Measurements from ENCODE around the gene N4BP2L2.

The N4BP2L2 gene

DNA sequence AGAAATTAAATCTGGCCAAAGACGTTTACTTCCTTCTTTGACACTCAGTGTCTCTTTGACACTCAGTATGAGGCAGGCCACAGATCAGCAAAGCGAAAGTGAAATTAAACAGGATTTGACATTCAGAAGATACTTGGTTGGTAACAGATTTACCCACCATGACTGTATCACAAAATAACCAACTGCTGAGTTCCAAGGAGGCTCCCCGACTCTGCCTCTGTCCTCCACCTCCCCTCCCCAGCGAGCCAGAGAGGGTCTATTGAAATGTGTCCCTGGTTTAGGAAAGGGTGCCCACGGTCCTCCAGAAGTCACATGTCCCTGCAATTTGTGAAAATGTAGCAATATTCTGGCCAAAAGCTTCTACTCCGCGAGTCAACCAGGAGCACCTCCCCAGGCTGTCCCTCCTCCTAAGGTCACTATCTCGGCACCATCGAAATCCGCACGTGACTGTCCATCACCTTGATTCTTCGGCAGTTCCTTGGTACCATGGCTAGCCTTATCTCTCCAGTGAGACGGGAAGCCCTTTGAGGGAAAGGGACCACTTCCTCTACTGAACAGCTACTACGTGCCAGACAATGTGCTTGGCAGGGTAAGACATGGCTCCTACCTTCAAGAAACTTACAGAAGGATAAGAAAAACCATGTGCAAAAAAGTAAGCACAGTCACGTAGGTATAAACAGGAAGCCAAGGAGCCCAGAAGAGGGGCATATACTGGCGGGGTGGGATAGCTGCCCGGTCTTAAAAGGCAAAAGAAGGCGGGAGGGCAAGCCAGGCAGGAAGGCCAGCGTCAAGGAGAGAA, 112.2 kb downstream of the N4BP2L2 start:
- no peak for DNase-seq (ENCODE audit: low read depth)

DNA sequence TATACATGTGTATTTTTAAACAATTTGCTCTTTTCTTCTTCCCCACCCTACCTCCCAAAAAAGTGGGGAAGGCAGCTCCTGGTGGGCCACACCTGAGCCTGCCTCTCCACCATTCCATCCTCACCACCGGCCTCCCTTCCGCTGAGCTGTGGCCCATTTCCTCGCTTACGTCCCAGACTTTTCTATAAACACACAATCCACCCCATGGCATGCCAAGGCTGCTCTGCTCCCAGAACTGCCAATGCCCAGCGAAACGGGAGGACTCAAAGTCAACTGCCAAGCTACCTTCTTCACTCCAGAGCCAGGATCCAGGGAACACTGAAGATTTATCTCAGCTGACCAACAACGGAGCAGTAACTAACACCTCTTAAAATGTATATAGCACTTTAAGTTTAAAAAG, 113.4 kb downstream of the N4BP2L2 start:
- no peak for DNase-seq (ENCODE audit: low read depth)

DNA sequence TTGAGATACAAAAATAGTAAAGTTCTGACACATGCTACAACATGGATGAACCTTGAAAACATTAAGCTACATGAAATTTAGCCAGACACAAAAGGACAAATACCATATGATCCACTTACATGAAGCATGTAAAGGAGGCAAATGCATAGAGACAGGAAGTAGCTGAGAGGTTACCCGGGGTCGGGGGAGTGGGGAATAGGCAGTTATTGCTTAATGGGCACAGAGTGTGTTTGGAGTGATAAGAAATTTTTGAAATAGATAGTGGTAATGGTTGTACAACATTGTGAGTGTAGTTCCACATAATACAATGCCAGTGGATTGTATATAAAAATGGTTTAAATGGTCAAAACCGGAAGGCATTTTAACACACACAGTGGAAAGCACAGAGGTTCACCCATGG, 115.0 kb downstream of the N4BP2L2 start:
- DNase-seq (ENCODE audit: low read depth) = no peak

DNA sequence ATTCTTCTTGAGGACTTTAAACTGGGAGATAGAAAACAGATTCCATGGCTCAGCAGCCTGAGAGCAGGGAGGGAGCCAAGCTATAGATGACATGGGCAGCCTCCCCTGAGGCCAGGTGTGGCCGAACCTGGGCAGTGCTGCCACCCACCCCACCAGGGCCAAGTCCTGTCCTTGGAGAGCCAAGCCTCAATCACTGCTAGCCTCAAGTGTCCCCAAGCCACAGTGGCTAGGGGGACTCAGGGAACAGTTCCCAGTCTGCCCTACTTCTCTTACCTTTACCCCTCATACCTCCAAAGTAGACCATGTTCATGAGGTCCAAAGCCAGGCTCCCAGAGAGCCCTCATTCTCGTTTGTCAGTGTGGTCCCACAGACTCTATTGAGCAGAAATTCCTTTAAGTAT, 118.7 kb downstream of the N4BP2L2 start:
- no peak for DNase-seq (ENCODE audit: low read depth)

DNA sequence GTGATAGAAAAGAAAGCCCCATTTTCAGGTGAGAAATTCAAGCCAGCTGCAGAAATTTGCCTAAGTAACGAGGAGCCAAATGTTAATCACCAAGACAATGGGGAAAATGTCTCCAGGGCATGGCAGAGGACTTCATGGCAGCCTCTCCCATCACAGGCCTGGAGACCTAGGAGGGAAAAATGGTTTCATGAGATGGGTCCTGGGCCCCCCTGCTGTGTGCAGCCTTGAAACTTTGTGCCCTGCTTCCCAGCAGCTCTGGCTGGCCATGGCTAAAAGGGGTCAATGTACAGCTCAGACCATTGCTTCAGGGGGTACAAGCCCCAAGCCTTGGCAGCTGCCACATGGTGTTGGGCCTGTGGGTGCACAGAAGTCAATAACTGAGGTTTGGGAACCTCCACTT, 120.6 kb downstream of the N4BP2L2 start:
- DNase-seq (ENCODE audit: low read depth) = no peak

DNA sequence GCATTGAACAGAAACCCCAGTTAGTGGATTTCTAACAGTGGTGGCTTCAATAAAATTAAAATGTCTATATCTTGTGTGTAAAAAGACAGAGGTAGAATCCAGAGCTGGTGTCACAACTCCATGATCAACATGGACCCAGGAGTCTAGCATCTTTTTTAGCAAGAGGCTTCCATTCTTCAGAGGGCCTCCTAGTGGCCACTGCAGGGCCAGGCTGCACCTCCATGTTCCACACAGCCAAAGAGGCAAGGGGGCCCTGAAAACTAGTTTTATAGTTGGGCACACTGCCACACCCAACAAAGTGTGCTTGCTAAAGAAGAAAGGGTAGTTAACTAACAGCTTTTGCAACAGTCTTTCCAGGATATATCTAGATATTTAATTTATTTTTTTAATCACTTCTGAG, 123.6 kb downstream of the N4BP2L2 start:
- no peak for DNase-seq (ENCODE audit: low read depth)

DNA sequence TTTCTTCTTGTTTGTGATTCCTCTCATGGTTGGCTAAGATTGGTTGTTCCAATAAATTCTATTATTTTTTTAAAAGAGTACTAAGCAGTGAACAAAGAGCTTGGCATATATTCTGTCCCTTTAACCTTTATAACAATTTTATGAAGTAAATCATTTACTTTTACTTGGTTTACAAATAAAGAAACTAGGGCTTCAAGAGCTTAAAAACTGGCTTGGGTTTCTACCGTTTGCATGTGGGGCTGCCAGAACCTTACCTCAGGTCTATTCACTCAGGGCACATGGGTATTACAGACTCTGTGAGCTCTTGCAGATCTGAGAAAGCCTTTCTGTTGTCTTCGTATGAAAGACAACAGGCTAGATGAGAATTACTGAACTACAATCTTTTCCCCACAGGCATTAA, 124.0 kb downstream of the N4BP2L2 start:
- DNase-seq (ENCODE audit: low read depth) = no peak

DNA sequence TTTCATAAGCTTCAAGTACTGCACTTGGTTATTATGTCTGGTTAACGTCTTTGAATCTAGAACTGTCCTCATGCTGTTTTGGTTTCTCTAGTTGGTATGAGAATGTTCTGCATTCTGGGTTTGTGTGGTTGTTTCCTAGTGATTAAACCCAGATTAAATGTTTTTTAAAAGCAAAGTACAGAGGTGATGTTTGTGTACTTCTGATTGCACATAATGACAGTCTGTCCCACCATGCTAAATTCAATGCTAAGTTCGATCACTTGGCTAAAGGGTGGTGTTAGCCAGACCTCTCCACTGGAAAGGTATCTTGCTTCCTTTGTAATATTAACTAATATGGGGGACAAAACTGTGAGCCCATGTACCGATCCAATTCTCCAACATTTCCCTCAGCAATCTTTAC, 125.3 kb downstream of the N4BP2L2 start:
- DNase-seq (ENCODE audit: low read depth) = no peak

DNA sequence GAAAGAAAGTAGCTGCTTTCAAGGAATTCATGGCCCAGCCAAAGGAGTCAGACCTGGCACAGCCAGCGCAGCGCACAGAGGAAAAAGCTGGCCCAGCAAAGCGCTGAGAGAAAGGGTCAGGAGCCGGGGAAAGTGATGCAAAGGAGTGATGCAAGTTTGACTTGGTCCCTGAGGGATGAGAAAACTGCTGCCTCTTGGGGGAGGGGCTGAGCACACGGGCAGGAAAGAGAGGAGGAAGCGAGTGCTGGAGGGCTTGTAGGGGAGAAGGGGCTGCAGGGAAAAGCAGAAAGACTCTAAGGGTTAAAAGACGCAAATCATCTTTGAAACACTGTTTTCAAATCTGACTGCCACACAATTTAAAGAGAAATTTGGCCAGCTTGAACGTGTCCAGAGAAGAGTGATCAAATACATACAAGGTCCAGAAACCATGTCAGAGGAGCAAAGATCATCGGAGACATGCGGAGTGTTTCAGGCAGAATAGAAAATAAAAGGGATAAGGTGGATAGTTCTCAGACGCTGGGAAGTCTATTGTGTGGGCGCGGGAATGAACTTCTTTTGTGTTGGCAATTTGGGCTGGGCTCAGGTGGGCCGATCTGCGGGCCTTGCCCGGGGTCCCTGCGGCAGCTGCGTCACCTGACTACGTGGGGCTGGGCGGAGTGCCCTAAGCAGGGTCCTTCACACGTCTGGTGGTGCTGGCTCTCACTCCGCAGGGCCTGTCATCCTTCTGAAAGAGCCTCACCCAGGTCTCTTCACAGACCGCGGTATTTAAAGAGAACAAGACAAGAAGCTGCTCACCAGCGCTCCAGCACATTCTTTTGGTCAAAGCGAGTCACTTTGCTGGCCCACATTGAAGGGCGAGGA, 128.8 kb downstream of the N4BP2L2 start:
- DNase-seq (ENCODE audit: low read depth) = peak; percentile 44

DNA sequence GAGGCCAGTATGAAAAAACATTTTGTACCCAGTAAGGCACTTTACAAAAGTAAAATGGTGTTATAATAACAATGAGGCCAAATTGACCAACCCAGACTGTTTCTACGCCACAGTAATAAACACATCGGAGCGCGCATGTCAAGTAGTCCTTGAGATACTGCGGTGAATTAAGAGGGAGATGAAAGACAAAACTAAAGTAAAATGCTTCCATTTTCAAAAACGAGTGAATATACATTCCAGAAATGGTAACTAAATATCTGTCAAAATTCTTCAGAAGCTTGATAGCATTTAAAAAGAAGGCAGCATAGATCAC, 129.6 kb downstream of the N4BP2L2 start:
- no peak for DNase-seq (ENCODE audit: low read depth)

DNA sequence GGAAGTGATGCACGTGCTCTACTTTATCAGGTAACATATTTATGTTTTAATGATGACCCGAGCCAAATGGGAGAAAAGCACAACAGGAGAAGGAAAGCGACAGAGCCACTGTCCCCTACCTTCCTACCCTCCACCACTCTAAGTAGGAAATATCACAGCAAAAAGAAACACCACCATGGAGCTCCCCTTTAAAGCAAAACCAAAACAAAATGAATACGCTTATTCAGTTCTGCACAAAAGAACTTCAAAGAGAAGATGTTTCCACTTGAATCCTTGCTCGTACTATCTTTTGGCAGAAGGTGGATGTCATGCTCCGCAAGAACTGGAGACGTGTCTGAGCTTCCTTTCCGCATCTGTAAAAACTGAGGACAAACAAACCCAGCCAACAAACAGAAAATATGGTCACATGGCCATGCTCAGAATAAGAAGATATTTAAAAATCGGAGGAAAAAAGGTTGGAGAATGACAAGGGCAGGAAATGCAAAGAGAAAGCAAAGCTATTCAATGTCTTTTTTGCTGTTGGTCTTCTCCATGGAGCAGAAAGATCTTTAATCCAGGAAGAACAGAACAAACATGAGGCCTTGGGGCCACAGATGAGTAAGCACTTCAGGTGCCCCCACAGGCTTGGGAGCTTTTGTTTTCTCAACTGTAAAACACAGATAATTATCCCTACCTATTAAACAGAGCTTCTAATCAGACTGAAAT, 130.1 kb downstream of the N4BP2L2 start:
- DNase-seq (ENCODE audit: low read depth) = no peak

DNA sequence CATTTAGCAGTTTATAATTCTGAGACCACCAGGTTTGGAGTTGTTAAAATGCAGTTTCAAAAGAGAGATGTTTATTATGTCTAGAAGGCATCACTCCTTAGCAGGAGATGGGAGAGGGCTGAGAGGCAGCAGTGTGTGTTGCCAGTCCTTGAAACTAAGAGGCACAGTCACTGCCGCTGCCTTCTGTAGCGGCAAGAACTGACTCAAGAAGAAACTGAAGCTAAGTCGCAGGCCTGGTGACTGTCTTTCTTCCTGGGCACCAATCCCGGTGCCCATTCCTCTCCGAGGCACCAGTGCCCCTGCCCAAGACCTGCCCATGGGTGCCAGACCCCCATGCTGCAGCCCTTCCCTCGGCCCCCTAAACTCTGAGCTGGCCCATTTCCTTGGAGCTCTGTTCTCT, 130.7 kb downstream of the N4BP2L2 start:
- no peak for DNase-seq (ENCODE audit: low read depth)

DNA sequence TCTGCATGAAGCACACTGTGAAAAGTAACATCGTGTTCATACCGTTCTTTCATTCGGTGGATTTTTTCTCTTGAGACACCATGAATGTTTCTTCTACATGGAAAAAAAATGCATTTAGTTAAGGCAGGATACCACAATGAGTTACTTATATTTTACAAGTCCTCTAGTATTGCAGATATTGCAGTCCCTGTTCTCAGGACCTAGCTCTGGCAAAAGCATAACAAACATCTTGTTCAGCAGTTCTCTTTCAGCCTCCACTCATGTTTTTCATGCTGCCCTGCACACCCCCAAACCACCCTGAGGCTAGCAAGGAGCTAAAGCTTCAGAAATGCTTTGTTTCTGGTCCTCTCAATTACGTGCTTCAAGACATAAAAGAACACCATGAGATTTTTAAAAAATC, 135.5 kb downstream of the N4BP2L2 start:
- no peak for DNase-seq (ENCODE audit: low read depth)

DNA sequence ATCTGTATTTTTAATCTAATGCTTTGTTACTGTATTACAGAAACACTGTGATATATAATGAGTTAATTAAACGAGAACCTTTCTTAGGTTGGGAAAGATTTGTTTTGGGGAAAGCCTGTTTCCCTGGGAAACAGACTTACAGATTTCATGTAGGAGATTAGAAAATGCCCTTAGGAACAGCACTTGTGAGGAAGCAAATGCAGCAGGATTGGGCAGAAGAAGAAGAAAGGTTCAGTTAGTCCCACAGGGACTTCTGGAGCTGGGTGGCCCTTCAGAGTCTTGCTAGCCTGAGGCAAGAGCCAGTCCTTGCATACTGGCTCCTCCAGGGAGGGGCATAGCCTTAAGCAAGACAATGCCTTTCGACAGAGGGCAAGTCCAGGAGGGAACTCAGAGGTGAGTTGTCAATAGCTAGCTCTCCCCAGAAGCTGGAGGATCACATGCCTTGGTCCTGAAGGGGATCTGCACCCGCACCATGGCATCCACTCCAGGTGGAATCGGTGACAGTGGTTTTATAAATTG, 147.4 kb downstream of the N4BP2L2 start:
- DNase-seq (ENCODE audit: low read depth) = peak; percentile 30

DNA sequence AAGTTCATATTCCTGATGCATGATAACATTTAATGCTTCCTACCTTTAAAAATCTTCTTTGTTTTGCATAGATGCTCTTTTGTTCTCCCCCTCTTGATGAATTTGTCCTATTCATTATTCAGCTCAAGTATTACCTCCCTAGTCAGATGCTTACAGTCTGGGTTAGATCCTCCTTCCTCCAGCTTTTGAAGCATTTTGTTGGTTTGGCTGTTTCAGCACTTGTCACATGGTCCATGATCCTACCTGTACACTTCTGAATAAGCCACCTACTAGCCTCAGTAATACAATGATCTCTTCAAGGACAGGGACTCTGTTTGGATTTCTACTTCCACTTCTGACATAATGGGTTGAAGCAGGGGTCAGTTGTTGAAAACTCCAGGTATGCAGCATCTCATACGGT, 148.1 kb downstream of the N4BP2L2 start:
- no peak for DNase-seq (ENCODE audit: low read depth)

DNA sequence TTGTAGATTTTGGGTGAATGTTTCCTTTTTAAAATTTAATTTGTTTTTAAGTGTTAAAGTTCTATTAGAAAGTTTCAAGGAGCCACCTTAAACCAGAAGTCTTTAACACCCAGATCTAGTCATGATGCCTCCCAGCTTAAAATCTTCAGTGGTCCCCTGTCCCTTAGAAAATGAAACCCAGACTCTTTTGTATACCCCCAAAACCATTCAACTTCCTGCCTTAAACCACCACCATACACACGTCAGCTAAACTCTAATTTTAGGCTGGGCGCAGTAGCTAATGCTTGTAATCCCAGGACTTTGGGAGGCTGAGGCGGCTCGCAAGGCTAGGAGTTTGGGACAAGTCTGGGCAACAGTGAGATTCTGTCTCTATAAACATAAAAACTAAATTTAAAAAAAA, 148.5 kb downstream of the N4BP2L2 start:
- no peak for DNase-seq (ENCODE audit: low read depth)

DNA sequence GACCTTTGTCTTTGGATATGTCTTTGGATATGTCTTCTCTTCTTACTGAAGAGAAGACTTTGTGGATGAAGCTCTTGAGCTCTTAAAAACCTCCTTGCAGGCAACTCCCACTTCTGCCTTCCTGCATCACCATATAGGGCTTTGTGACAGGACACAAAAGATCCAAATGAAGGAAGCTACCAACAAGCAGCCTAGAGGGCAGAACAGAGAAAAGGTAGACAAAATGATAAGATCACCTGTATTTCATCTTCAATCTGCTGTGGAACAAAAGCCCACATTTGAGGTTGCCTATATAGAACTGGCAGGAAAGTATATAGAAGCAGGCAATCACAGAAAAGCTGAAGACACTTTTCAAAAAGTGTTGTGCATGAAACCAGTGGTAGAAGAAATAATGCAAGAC, 153.2 kb downstream of the N4BP2L2 start:
- no peak for DNase-seq (ENCODE audit: low read depth)

DNA sequence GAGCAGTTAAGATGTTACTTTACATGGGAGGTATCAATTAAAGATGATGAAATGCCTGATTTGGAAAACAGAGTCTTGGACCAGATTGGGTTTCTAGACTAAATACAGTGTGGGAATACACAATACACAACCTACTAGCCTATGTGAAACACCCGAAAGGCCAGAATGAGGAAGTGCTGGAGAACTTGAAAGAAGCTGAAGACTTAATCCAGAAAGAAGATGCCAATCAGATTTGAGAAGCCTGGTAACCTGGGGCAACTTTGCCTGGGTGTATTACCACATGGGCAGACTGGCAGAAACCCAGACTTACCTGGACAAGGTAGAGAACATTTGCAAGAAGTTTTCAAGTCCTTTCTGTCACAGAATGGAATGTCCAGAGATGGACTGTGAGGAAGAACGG, 153.9 kb downstream of the N4BP2L2 start:
- no peak for DNase-seq (ENCODE audit: low read depth)

DNA sequence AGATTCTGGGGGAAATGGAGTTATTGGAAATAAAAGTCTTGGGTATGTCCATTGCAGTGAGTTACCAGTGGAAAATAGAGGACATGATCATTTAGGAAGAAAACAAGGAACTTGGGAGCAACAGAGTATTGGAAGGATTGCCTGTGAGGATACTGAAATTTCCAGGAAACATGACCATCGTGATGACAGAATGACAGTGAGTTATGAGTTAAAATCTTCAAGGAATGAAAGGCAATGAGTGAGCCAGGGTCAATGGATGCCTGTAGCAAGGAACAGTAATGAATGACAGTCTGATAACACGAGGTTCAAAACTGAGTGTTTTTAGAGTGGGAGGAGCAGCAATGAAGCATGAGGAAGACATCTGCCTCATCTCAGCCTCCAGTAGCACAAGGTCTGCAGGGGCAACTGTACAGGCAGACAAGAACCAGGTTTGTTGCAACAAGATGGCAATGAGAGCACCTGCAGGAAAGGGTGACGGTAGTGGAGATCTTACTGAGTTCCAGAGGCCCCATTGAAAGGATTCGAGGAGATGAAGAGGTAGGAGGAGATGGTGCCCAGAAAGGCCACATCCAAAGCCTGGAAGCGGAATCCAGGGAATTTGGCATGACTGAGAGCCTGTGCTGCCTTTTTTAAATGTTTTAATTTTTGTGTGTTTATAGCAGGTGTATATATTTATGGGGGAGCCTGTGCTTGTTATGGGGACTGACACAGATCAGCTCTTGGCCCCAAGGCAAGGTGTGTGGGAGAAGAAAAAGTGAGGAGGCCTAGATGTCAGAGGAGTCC, 154.6 kb downstream of the N4BP2L2 start:
- DNase-seq (ENCODE audit: low read depth) = no peak
